GM13977 (cell line): ENCODE measurements around the gene DGKD.

Experiments
- DNase-seq: peaks from one replicate; pipeline ENCODE4 v3.0.0; 2012; ENCODE audit warnings: low spot score
- CTCF ChIP-seq: IDR thresholded peaks from 2 replicates; pipeline ENCODE4 v1.5.1; 2012; ENCODE audit warnings: mild to moderate bottlenecking, control low read depth; ENCODE audit not compliant: insufficient read depth; ENCODE audit errors: extremely low read depth, missing control alignments
- in situ Hi-C: fragments of 300-500 bp; cut with MboI; formaldehyde crosslinking; loops from one replicate; pipeline ENCODE4 v1.12.0; 2022; ENCODE audit warnings: low sequenced_read_pairs, low pct_unique_long_range_greater_than_20kb, mixed read lengths, inconsistent platforms; ENCODE audit not compliant: unreplicated experiment

DGKD gene

DNA sequence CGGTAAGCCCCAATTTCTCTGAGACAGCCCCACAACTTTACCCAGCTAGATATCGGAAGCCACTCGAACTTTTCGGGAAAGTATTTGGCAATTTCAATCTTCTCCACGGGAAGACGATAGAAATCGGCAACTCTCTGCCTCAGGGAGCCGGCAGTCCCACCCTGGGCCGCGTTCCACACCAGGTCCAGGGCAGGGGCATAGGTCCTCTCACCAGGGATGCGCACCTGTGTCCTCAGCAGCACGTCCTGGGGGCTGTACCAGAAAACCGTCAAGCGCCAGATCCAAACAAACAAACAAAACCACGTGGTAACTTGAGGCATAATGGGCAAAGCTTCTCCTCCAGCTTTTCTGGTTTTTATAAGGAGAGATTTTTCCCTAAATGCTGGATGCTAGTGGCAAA, 131.4 kb downstream of the DGKD start:
- no peak for TF ChIP-seq CTCF

GRCh38 chr2:233486357-233486756, 132.1 kb downstream of the DGKD start:
- in situ Hi-C loops, result loop anchor here (25.0 kb wide), 1 partner anchor 226 kb away; the partner anchor contains the start of genes UGT1A4 and UGT1A5
- no peak for TF ChIP-seq CTCF
- DNase-seq, result no peak

More for the DNA sequence above, 131.4 kb downstream of the DGKD start:
- no peak for DNase-seq
- in situ Hi-C loops, result loop anchor here (25.0 kb wide), 1 partner anchor 227 kb away; the partner anchor contains the start of genes UGT1A4 and UGT1A5

GRCh38 chr2:233486778-233487552, 132.7 kb downstream of the DGKD start:
- TF ChIP-seq CTCF, result no peak
- in situ Hi-C loops, result loop anchor here (25.0 kb wide), 1 partner anchor 225 kb away; the partner anchor contains the start of genes UGT1A4 and UGT1A5
- no peak for DNase-seq

DNA sequence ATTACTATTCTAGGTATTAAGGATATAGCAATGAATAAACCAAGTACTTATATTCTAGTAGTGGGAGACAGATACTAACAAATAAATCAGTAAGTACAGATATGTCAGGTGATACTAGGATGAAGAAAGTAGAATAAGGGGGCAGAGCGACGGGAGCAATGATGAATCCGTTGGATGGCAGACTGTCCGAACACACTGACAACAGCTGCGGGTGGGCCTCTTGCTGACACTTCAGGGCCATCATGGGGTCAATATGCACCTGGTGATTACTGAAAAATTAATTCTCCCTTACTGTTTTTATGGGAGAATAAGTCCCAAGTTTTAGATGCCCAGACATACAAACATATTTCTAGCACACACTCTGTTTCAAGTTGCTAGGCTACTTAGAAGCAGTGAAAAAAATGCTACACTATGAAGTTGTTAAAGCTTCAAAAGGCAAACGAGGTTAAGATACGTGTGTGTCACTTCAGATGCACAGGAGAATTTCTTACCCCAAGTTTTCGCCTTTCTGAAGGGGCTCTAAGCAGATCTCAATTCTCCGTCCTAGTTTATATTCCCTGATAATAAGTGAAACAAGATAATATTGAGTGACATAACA, 133.6 kb downstream of the DGKD start:
- in situ Hi-C loops, result loop anchor here (25.0 kb wide), 1 partner anchor 224 kb away; the partner anchor contains the start of genes UGT1A4 and UGT1A5
- DNase-seq, result no peak
- no peak for TF ChIP-seq CTCF

DNA sequence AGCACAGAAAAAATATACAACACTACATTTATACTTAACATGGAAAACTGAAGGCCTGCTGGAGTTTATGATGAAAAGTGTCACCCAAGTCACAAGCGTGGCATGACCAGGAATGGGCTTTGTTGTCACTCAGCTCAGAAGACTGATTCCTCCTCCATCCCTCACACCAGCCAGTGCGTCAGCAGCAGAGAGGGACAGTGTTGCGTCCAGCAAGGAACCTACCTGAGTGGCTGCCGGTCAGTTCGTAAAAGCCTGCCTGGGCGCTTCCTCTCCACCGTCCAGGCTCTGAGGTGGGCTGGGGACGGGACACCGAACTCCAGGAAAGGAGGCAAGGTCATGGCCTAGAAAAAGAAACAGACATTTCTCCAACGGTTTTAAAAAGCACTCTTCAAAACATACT, 134.8 kb downstream of the DGKD start:
- no peak for DNase-seq
- TF ChIP-seq CTCF, result no peak
- in situ Hi-C loops, result loop anchor here (25.0 kb wide), 1 partner anchor 223 kb away; the partner anchor contains the start of genes UGT1A4 and UGT1A5

DNA sequence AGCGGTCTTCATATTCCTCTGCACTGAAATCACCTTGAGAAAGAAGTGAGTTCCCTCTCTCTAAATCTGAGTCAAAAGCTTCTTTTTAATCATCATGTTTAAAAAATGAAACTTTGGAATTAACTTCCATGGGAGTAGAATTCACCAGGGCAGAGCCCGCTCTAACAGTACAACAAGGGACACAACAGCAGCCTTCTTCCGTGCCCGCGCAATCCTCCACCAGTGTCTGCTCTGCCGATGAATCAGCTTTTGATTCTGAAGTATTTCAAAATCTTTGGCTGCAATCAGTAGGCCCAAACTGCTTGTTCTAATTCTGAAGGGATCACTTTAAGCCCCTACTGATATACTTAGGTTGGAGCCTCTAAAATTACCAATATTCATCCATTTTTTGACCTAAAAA, 135.4 kb downstream of the DGKD start:
- no peak for TF ChIP-seq CTCF
- DNase-seq, result no peak
- in situ Hi-C loops, result loop anchor here (25.0 kb wide), 1 partner anchor 223 kb away; the partner anchor contains the start of genes UGT1A4 and UGT1A5
